Central memory CD4-positive, alpha-beta T cell (primary cell): Measurements from ENCODE around the gene GALNS.

ENCODE experiments used
- DNase-seq: peaks from one replicate; pipeline ENCODE4 v3.0.0; 2022

Gene GALNS

DNA sequence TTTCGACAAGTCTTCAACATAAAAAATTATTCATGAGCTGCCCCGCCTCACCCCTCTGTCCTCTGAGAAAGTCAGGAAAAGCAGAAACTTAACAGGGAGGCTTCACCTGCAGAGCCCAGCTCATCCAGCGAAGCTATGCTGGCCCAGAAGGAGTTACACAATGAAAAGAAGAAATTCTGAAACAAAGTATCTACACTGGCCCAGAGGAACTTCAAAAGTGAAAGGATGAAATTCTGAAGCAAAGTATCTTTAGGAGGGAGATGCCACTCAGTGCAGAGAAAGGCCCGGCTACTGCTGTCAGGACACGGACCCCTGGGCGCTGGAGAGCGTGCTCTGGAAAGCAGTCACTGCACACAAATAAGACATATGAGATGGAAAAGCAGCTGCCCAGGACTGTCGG, 1.6 kb downstream of the GALNS start:
- DNase-seq, result no peak

DNA sequence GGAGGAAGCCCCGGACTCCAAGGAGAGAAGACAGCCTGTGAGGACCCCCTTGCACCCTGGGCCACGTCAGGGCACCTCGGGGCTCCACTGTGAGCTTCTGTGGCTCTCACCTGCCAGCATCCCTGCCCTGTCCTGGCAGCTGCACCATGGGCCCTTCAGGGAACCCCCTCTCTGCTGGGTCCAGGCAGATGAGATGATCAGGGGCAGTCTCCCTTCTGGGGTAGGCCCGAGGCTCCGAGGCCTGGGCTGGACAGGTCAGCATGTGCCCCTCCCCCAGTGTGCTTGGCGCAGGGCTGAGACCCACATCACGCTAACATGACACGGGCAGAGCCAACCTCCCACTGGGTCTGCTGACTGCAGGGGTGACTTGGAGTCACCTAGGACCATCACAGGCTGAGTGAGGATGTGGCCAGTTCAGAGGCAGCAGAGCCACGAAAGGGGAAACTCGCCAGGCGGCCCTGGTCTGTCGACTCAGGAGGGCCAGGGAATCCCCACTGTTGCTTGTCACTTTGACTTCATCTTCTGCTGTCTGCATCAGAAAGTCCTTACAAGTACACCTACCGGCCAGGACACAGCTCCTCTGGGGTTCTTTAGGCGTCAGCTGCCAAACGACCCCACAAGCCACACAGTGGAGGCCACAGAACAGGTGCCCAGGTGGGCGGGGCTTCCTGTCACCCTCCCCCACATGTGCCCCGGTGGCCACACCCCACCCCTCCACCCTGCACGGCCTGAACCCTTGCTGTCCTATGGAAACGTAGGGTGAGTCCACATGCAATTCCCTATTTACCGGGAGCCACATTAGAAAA, 2.2 kb downstream of the GALNS start:
- DNase-seq, result no peak

DNA sequence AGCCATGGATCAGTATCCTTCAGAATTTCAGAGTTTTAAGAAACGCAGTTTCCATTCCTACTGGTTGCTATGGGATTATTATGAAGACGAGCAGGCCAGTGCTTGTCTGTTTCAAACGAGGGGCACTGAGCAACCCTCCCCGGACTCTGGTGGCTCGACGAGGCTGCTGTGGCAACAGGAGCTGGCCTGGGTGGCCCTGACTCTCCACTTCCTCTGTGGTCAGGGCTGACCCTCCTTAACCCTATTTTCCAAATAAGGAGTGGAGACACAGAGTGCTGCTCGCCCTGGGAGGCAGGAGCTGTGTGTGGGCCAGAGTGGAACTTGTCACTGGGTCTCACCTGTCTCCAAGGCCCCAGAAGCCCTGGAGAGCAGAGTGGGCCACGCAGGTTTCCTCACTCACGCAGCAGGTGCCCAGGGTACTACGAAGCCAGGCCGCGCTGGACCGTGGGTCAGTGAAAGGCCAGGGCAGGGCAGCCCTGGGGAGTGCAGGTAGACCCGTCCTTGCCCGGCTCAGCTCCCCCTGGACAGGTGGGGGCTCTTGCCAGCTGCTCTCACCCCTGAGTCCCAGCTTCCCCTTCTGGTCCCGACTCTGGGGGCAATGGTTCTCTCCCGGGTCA, 3.3 kb downstream of the GALNS start:
- DNase-seq, result no peak

DNA sequence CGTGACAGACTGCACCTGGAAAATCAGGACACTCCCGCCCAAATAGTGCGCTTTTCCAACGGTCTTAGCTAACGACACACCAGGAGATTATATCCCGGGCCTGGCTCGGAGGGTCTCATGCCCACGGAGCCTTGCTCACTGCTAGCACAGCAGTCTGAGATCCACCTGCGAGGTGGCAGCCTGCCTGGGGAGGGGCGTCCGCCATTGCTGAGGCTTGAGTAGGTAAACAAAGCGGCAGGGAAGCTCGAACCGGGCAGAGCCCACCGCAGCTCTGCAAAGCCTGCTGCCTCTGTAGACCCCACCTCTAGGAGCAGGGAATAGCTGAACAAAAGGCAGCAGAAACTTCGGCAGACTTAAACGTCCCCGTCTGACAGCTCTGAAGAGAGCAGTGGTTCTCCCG, 5.1 kb downstream of the GALNS start:
- DNase-seq, result no peak

DNA sequence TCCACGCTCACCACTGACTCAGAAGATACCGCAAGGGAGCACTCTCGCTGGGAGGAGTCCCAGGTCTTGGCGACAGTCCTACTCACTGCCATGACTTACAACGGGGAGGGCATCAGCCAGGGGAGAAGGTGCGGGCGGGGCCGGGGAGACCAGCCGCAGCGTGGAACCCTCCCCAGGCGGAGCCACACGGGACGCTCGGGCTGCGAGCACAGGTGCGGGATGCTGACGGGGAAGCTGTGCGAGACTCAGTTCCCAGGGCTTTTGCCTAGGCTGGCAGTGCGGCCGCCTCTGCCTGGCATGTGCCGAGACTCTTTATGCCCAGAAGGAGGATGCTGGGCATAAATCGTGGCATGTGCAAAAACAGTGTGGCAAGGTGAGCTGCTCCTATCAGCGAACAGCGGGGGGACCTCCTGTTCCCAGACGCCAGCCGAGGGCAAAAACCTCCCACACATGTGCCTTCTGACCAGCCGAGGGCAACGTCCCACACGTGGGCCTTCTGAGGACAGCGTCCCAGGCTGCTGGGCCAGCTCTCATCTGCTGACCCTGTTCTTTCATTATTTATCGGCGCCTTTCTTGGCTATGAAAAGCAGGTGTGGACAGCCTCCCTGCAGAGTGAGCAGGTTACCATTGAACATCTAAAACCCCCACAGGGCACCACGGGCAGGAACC, 6.1 kb downstream of the GALNS start:
- DNase-seq, result no peak

DNA sequence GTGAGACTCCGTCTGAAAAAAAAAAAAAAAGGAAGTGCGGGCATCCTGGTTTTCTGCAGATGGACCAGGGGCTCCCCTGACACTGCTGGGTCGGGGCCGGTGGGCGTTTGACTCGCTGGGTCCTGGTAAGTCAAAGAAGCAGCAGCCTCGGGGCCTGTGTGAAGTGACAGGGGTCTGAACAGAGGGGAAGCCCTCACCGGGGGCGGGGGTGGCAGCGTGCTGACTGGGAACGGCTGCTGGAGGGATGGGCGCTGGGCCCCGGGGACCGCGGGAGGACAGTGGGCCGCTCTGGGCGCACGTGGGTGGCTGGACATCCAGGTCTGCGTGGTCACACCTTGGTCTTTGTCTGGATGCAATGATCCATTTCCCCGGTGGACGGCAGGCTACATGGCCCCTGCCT, 8.2 kb downstream of the GALNS start:
- DNase-seq, result no peak

DNA sequence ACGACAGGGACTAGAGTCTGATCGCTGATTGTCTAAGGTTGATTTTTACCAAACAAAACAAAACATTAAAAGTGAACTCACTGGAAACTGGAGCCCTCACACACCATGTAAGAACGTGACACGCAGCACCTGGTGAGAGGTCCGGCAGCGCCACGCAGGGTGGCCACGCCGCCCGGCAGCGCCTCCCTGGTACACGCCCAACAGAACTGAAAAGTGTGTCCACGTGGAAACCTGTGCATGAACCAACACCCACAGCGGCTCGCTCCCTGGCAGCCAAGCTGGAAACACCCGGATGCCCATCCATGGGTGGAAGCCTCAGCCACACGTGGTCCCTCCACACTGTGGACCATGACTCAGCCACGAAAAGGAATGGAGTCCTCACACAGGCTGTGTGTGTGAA, 9.1 kb downstream of the GALNS start:
- DNase-seq, result no peak

DNA sequence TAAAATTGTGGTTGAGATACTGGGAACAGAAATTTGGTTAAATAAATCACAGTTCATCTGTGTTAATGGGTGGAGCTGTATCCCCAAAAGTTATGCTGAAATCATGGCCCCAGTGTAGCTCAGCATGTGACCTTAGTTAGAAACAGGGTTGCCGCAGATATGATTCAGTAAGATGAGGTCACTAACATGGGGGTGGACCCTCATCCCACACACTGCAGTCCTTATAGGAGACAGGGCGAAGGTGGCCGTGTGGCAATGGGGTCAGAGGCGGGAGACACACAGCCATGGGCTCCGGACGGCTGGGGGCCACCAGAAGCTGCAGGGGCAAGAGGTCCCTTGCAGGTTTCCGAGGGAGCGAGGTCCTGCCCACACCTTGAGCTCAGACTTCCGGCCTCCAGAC, 10.7 kb downstream of the GALNS start:
- no peak for DNase-seq

DNA sequence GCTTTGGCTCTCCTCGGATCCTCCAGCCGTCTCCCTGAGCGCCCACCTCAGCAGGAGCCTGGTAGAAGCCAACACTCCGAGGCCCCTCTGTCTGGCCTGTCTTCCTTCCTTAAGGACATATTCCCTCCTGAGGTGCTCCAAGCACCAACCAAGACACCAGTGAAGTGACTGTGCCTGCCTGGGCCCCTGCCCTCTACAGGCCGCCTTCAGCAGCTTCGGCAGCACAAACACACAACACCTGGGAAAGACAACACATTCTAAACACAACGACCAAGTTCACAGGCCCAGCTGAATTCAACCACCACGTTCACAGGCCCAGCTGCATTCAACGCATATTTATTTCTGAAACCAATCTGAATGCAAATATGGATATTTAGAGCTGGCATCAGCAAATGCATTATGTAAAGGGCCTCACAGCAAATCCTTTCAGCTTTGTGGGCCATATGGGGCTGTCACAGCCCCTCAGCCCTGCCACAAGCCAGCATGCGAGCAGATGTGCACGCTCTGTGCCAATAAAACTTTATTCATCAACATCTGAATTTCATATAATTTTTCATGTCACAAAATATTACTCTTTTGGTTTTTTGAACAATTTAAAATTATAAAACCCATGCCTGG, 12.2 kb downstream of the GALNS start:
- no peak for DNase-seq

DNA sequence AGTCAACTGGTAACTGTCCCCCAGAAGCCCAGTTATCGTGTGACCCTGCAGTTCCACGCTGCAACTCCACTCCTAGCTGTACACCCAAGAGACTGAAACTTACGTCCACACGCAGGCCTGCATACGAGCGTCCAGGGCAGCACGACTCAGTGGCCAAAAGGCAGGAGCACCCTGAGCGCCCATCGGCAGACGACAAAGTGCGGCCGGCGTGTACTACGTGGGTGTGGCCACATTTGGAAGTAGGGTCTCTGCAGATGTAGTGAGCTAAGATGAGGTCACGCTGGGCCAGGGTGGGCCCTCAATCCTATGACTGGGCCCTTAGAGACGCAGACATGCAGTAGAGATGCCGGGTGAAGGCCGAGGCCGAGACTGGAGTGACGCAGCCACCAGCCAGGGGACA, 13.5 kb downstream of the GALNS start:
- DNase-seq, result no peak

DNA sequence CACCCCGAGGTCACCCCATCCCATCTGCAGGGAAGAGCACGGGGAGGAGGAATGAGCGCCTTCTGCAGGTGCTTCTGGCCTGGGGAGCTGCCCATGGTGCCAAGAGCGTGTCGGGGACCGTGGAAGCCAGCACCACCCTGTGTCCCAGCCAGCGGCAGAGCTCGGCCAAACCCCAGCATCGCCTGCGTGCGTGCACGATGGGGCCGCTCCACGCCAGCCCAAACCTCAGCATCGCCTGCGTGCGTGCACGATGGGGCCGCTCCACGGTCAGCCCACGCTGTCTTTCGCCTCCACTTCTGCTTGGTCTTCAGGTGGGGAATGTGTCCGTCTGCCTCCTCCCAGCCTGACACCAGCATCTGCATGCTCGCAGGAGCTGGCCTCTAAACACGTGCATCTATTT, 13.9 kb downstream of the GALNS start:
- no peak for DNase-seq

DNA sequence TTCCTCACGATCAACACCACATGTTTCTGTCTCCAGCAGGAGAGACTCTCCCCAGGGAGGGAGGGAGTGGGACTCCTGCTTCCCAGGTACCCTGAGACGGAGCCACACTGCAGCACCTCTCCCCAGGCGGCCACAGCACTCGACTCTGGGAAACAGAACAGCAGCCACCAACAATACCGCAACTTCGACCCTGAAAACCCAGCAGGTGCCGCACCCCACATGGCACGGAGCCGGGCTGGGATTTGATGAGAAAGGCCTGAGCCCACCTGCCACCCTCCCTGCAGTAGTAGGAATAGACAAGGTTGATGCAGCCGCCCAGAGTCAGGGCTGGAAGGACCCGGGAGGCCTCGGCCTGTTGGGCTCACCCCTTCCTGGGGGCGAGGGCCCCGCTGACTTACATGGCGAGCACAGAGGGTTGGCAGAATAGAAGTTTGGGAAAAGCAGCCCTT, 14.4 kb downstream of the GALNS start:
- DNase-seq, result no peak

DNA sequence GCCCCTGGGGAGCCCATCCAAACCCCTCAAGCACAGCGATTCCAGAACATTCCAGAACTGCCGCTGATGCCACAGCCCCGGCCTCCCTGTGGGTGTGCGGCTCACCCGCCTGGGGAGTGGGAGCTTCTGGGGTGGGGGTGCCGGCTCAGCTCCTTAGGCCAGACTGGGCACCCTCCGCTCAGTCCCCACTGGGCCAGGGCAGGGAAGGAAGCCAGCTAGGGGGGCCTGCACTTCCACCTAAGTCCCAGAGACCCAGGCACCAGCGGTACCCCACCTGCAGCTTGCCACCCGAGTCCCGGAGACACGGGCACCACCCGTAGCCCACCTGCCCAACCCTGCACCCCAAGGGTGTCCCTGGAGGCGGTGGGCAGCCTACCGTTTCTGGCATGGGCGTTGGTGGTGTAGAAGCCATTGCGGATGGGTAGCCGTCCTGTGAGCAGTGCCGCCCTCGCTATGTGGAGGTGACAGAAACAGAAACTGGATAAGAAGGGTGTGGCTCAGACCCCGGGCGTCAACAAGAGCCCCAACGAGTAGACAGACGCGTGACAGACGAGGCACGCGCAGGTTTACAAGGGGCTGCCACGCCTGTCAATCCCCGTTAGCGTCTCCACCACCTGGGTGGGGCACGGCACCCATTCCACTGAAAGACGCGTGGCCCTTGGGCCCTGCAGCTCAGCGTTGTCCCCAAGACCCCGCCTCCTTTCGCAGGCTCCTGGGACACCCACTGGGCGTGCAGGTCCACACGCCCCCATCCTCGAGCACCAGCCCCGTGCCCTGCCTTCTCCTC, 15.0 kb downstream of the GALNS start:
- DNase-seq, result no peak

DNA sequence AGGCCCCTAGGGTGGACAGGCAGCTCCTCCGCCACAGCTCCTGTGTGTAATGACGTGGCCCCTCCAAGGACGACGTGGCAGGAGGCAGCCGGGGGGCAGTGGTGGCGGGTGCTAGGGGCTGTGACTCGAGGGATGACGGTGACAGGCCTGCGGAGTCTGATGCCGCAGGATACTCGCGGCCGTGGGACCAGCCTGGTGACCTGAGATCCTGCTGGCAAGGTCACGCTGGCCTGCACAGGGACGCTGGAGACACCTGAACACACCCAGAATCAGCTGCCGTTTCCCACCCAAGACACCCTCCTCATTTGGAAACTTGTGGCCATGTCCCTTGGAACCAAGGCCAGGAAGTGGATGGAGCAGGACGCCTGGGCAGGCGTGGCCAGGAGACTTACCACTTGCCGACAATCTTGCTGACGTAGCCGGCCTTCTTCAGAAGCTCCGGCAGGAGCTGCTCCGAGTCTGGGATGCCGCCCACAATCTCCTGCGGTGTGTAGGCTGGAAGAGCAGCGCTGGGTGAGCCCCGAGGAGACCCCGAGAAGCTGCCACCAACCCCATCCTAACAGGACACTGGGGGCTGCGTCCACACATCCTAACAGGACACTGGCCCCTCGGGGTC, 16.0 kb downstream of the GALNS start:
- no peak for DNase-seq

DNA sequence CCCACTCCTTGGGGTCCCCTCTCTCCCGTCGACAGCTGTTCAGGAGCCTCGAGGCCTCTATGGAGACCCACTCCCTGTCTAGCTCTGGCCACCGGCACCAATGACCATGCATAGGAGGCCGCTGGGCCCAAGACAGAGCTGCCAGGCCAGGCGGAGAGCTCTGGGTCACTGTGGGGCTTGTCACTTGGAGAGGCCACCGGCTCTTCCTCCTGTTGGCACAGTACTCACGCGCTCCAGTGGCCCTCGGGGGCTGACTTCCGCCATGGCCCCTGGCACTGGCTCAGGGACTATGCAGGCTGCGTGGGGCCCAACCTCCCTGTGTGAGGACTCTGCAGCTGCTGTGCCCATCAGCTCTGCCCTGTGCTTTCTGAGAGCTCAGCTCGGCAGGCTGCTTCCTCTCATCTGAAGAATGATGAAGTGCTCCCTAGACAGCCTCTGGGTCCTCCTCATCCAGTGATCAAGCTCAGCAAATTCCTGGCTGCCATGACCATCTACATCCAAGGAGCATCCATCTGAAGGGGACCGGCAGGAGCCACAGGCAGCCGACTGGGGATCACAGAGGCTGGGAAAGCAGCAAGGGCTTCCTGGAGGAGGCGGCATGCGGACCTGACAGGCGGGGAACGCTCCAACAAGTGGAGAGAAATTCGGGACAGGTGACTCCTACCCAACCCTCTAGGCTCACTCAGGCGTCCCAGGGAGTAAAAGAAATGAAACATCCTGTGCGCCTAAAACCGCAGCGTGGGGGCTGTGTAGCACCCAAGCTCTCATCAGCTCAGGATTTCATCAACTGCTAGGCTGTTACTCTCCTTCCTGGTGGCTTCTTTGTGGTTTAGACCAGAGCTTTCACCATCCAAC, 16.8 kb downstream of the GALNS start:
- DNase-seq, result no peak

DNA sequence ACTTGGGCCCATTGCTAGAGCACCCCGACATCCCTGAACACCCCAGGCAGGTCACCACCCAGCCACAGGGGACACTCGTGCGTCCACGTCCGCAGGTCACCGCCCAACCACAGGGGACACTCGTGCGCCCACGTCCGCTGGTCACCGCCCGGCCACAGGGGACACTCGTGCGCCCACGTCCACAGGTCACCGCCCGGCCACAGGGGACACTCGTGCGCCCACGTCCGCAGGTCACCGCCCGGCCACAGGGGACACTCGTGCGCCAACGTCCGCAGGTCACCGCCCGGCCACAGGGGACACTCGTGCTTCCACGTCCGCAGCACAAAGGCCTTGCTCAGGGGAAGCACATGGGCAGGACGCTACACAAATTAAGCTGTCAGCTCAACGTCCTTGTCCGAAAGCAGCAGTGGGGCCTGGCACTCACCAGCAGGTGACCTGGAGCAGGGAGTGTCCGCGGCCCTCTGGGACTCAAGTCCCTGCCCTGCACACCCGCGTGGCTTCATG, 17.7 kb downstream of the GALNS start:
- no peak for DNase-seq

DNA sequence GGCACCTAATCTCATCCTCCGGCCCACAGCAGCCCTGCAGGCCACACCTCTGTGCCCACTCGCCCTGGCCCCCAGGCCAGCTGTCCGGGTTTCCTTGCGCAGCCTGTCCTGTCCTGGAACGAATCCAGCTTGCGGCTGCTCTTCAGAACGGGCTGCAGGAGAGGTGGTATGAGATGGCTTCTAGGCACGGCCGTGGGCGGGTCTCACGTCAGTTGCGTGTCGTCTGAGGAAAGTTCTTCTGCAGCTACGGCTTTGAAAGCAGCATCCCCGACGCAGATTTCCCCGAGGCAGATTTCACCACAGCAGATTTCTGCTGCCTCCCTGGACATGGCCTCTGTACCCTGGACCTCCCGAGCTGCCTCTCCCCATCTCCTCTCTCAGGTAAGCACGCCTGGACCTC, 18.2 kb downstream of the GALNS start:
- no peak for DNase-seq

DNA sequence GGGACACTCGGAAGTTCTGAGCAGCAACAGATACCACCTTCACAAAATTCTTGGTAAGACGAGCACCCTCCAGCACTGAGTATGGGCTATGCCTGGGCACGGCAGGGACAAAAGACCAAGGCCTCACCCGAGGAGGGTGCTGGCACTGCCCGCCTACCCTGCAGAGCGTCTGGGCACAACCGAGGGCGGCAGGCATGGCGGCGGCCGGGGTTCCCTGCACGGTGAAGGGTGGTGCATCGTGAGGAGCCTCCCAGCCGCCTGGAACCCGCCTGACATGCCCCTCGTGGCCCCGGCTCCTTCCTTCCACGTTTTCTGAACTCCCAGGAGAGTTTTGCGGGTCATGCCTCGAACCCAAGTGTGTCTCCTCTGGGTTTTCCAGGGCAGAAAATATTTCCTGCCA, 18.9 kb downstream of the GALNS start:
- no peak for DNase-seq

DNA sequence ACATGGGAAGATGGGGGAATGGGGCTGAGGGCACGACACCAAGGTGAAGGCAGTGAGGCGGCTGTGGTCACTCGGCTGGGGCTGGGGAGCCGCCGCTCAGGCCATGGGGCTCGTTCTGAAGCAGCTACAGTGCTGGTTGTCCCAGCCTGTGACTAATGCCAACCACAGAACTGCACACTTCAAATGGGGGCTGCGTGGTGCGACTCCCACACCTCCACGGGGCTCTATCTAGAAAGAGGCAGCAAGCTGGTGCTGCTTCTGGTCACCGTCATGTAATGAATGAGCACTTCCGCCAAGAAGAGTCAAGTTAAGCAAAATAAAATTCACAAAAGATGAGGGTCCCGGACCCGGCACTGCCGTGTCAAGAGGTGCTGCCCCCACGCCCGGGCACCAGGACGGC, 20.0 kb downstream of the GALNS start:
- no peak for DNase-seq

DNA sequence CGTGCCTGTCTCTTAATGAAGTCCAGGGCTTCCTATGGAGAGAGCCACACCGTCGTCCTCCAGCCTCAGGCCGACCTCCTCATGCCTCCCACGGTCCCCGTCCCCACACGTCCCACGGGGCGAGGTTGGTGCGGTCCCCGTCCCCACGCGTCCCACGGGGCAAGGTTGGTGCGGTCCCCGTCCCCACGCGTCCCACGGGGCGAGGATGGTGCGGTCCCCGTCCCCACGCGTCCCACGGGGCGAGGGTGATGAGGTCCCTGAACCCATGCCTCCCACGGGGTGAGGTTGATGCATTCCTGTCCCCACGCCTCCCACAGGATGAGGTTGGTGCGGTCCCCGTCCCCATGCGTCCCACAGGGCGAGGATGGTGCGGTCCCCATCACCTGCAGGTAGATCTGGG, 20.9 kb downstream of the GALNS start:
- no peak for DNase-seq

DNA sequence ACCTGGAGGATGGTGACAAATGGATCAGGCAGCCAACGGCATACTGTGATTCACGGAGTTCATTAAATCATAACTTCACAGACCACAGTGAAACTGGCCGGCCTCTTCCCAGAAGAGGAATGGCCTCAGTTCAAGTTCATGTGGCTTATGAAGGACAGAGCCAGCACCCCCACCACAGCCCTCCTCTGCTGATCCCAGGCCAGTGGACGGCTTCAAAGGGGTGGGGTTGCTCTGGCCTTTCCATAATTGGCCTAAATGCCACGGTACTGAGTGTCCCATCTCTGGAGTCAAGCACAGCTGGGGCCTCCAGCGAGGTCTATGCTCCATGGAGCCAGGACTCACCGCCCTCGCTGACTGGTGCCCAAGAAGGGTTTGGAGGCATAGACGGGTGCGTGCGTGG, 21.4 kb downstream of the GALNS start:
- DNase-seq, result no peak
